ENCODE results near the gene RHBDD3.
"Not testable (repeated sequence)": the region's sequence is repeated elsewhere in the genome, so short reads cannot be mapped to it uniquely, and the experiment has no call there.

The RHBDD3 gene

GRCh38 chr22:29268511-29269229 is 889 bp upstream of the RHBDD3 start:
- DNase-seq: peak; percentile 51

GRCh38 chr22:29267462-29267857 is 321 bp downstream of the RHBDD3 start:
- DNase-seq: no peak

- DNase-seq: no peak
These were observed 968 bp downstream of the RHBDD3 start for GRCh38 chr22:29266564-29267461.

- DNase-seq: no peak
These were observed 1.9 kb downstream of the RHBDD3 start for GRCh38 chr22:29265929-29266328.

GRCh38 chr22:29265305-29265704 is 2.5 kb downstream of the RHBDD3 start:
- DNase-seq: no peak

GRCh38 chr22:29263791-29264276 is 3.9 kb downstream of the RHBDD3 start:
- no peak for DNase-seq

GRCh38 chr22:29260601-29261315 is 7.0 kb downstream of the RHBDD3 start:
- DNase-seq: no peak

- DNase-seq: no peak
These were observed 7.7 kb downstream of the RHBDD3 start for GRCh38 chr22:29260031-29260560.

GRCh38 chr22:29259253-29259899 is 8.4 kb downstream of the RHBDD3 start:
- no peak for DNase-seq

GRCh38 chr22:29258407-29259252 is 9.2 kb downstream of the RHBDD3 start:
- no peak for DNase-seq

GRCh38 chr22:29257751-29258181 is 10.0 kb downstream of the RHBDD3 start:
- DNase-seq: no peak

GRCh38 chr22:29256606-29257325 is 11.0 kb downstream of the RHBDD3 start:
- no peak for DNase-seq

GRCh38 chr22:29255064-29255621 is 12.6 kb downstream of the RHBDD3 start:
- DNase-seq: no peak

- no peak for DNase-seq
These were observed 13.5 kb downstream of the RHBDD3 start for GRCh38 chr22:29254286-29254660.

- DNase-seq: no peak
These were observed 14.1 kb downstream of the RHBDD3 start for GRCh38 chr22:29253561-29254285.

- DNase-seq: no peak
These were observed 15.5 kb downstream of the RHBDD3 start for GRCh38 chr22:29251981-29252911.

- DNase-seq: no peak
These were observed 16.5 kb downstream of the RHBDD3 start for GRCh38 chr22:29251265-29251664.

GRCh38 chr22:29247891-29248290 is 19.9 kb downstream of the RHBDD3 start:
- DNase-seq: not testable (repeated sequence)

All from inflammatory macrophage treated with lipopolysaccharide for 4 hours (primary cell).